ENCODE results near the gene GLT1D1.

DNA sequence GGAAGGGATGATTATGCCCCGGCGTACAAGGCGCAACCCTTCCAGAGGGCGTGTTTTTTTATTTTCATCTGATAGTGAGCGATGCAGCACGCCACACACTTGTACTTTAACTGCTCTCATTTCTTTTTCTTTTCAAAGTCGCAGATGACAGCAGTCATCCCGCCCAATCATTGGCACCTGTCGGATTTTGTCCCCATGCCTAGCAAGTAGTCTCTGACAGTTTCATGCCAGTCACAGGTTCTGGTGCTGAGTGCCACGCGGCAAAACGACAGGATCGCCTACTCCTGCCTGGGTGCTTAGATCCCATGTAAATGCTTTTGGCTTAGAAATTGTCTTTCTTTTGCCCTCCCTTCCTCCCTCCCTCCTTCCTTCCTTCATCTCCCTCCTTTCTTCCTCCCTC lies 117.7 kb downstream of the GLT1D1 start:
- no peak for TF ChIP-seq SUZ12 (IDR thresholded peaks at IDR 0.05)
- no peak for TF ChIP-seq SP1 (IDR thresholded peaks at IDR 0.05)
- no peak for TF ChIP-seq ZNF384 (IDR thresholded peaks at IDR 0.05)
- TF ChIP-seq NFRKB (IDR thresholded peaks at IDR 0.05): no peak
- no peak for TF ChIP-seq L3MBTL2 (conservative IDR thresholded peaks at IDR 0.05)
- no peak for TF ChIP-seq HDGF (IDR thresholded peaks at IDR 0.05; ENCODE audit: borderline replicate concordance)
- no peak for TF ChIP-seq BHLHE40 (IDR thresholded peaks at IDR 0.05; ENCODE audit: borderline replicate concordance)
- no peak for TF ChIP-seq FOXK2 (IDR thresholded peaks at IDR 0.05)
- no peak for TF ChIP-seq TARDBP (IDR thresholded peaks at IDR 0.05)
- no peak for TF ChIP-seq ARNT (IDR thresholded peaks at IDR 0.05)
- TF ChIP-seq ELF4 (IDR thresholded peaks at IDR 0.05): no peak
- TF ChIP-seq, protein P1, sequence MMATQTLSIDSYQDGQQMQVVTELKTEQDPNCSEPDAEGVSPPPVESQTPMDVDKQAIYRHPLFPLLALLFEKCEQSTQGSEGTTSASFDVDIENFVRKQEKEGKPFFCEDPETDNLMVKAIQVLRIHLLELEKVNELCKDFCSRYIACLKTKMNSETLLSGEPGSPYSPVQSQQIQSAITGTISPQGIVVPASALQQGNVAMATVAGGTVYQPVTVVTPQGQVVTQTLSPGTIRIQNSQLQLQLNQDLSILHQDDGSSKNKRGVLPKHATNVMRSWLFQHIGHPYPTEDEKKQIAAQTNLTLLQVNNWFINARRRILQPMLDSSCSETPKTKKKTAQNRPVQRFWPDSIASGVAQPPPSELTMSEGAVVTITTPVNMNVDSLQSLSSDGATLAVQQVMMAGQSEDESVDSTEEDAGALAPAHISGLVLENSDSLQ (IDR thresholded peaks at IDR 0.05): no peak
- TF ChIP-seq LEF1 (IDR thresholded peaks at IDR 0.05; ENCODE audit: borderline replicate concordance): no peak
- TF ChIP-seq FOXM1 (IDR thresholded peaks at IDR 0.05; ENCODE audit: borderline replicate concordance): no peak
